CD4-positive, alpha-beta T cell treated with Interleukin-17A for 4 hours (primary cell): Measurements from ENCODE around the gene DST.

Experiments used
- DNase-seq: peaks from one replicate; pipeline ENCODE4 v3.0.0-alpha.2; 2020; ENCODE audit warnings: mixed read lengths

The DST gene

DNA sequence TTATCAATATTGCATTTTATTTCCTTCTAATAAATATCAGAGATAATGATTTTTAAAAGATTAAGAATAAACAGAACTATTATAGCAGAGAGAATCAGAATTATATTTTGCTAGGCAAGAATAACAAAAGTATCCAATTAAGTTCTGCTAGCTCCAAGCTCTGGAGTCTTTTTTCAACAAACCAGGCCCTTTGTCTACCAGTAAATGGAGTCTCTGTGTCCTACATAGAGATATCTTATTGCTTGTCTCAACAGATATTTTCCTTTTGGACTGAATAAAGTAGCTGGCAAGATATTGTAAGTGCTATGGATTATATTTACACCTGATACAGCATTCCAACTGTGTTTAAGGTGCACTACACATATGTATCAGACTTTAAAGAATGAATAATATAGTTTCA lies 107.1 kb downstream of the DST start:
- DNase-seq: no peak

DNA sequence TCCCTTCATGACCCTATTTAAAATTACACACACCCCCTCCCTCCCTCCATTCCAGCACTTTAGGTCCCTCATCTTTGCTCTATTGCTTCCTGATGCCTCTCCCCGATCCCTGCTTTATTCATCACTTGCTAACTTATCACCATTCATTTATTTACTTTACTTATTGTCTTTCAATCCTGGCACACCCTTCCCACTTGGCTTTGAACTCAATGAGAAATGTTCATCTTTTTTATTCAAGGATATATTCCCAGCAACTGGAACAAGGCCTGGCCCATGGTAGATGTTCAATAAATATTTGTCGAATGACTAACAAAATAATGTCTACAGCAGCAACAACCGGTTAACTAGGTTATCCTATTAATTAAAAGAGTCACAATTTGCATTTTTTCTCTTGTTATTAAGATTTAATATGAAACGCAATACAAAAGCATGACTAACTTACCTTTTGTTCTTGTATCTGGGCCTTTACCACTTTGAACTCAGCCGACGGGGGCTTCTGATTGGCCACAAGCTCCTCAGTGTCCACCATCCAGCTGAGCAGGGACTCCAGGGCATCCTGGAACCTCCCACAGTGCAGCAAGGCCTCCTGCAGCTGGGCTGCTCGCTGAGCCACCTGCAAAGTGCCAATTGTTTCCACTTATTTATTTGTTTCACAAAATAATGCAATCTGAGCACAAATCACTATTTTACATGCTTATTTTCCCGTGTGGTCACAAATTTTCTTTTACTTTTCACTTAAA lies 107.8 kb downstream of the DST start:
- no peak for DNase-seq

GRCh38 chr6:56532766-56533551 lies 109.7 kb downstream of the DST start:
- no peak for DNase-seq

GRCh38 chr6:56531839-56532595 lies 110.7 kb downstream of the DST start:
- no peak for DNase-seq

GRCh38 chr6:56529594-56530191 lies 113.0 kb downstream of the DST start:
- no peak for DNase-seq

- no peak for DNase-seq
Measured at GRCh38 chr6:56528412-56528841, 114.3 kb downstream of the DST start.

DNA sequence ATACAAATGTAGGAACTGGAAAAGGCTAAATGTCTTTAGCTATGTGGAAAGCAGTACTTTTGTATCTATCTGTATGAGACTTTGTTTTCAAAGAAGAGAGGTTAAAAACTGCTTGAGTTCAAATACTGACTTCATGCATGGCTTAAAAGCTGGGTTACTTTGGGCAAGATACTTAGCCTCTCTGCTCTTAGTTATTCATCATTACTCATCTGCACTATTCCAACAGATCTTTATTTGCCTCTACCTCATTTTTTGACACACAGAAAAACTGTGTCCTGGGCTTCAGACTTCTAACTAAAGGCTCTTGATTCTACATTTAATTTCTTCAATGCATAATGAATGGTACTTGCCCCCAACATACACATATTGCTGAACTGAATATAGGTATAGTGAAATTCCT lies 114.8 kb downstream of the DST start:
- no peak for DNase-seq

DNA sequence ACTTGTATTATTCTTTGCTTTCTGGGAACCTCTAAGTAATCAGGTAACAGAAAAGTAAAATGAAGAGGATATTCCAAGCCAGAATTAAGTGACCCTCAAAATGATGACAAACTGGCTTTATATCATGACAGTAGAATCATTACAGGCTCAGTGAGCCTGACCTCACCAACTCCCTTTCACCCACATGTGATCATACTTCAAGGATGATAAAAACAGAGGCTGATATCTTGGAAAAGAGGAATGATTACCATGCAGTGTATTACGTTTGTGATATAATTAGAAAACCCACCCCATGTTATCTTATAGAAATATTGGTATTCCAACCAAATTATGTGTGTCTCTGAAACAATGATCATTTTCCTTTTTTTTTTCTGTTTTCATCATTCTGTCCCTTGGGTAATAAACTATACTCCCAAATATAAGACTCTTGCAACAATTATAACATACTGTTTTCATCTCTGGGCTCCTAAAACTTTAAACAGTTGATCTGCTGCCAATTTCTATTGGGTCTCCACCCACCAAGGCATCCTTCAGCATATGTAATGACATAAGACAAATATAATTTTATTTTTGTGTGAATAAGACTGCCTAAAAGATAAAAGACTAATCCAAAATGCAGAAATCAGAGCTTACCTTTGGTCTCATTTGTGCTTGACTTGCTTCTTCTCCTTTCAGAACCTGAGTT lies 115.7 kb downstream of the DST start:
- no peak for DNase-seq

- no peak for DNase-seq
Measured at GRCh38 chr6:56525974-56526789, 116.5 kb downstream of the DST start.

- DNase-seq: no peak
Measured at GRCh38 chr6:56524891-56525703, 117.6 kb downstream of the DST start.

- no peak for DNase-seq
Measured at GRCh38 chr6:56522495-56523270, 120.0 kb downstream of the DST start.

GRCh38 chr6:56521976-56522375 lies 120.7 kb downstream of the DST start:
- DNase-seq: no peak

DNA sequence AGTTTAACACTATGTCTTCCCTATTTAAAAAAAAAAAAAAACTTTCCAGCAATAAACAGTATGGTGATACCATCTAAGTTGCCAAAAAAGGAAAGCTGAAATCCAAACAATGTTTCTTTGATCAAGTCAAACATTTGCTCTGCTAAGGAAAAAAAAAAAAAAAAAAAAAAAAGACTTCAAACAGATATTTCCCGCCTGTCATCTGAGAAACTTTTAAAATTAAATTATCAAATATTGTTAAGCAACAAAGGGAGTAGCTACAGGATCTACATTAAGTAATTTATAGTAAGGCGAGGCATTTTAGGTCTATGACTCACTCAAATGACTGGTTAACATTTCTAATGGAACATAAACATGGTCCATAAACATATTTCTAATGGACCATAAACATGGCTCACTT lies 121.2 kb downstream of the DST start:
- DNase-seq: no peak

- no peak for DNase-seq
Measured at GRCh38 chr6:56520218-56520617, 122.5 kb downstream of the DST start.

GRCh38 chr6:56518995-56519767 lies 123.5 kb downstream of the DST start:
- DNase-seq: no peak

DNA sequence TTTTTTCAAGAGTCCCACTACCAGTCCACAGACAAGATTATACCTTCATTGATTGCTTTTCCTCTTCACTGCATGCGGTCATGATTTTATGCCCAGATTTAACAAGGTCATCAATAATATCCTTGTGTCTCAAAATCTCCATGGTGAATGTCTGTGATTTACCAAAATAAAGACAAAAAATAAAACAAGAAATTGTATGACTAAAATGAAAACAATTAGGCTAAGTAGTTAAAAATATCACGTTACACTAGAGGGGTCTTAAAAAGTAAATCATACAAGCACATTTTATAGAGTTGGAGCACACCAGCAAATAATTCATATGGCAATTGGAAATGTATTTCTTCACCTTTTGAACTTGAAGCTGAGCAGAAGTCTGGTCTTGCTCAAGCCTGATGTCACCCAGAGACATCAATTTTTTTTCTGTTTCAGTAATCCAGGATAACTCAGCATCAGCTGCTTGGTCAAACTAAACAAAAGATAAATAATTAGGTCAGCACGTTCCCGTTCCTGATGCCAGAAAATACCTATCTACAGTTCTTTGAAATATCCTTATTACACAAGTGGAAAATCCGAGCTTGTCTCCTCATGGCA lies 125.4 kb downstream of the DST start:
- DNase-seq: no peak

DNA sequence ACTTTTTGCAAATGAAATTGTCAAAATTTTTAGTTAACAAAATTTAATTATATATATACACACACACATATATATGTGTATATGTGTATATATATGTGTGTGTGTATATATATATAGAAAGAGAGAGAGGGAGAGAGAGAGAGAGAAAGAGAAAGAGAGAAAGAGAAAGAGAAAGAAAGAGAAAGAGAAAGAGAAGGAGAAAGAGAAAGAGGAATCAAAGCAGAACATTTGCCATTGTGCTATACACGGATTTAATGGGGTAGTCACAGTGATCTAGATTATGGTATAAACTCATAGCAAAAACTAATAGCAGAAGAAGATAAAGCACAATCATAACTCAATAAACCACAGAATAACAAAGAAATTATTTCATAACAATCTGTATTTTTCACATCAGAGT lies 126.7 kb downstream of the DST start:
- no peak for DNase-seq

DNA sequence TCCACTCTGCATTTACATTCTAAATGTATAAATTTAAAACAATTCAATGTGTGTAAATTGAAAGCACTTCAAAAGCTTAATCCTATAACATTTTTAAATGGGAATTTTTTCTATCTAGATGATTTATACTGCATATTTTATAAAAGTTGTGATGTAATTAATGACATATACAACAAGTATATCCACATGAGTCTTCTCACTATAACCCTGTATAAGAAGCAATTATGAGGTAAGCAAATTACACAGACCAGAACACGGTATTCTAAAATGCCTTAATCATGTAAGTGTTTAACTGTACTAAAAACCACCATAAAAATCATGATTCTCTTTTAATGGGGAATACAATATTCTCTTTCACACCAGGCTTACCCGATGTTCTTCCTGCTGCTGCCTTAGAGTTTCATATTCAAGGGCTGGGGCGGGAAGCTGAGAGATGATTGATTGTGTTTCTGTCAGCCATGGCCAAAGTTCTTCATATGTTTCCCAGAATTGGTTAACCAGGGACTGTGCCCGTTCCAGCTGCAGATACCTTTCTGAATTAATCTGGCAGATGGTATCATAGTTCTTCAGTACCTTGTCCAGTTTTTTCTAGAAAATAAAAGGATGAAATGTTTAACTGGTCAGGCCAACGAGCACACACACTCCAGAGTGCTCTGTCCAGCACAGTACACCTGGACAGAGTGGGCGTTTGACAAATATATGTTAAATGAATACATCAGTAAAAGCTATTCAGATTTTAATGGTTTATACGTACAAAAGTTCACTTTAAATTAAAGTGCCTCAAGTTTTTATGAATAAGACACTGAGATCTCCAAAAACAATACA lies 127.4 kb downstream of the DST start:
- DNase-seq: no peak
